GM12878 (cell line): Measurements from ENCODE around the gene CDYL2.

ENCODE experiments used
- CHD1 ChIP-seq: IDR thresholded peaks from 2 replicates; pipeline ENCODE4 v1.6.1; 2012; ENCODE audit warnings: low read depth, low read length, improper control_type of control experiment
- TF ChIP-seq, protein P1 (sequence below), 3 experiments: IDR thresholded peaks in 2 of 3; conservative IDR thresholded peaks in 1 of 3; 2 replicates each; pipeline ENCODE4 v1.5.1; 2011; ENCODE audit warnings: low read depth in 3 of 3, low read length in 3 of 3, mild to moderate bottlenecking in 3 of 3, control low read depth in 2 of 3, moderate library complexity in 2 of 3, inconsistent platforms in 1 of 3, mixed read lengths in 1 of 3; ENCODE audit not compliant: control insufficient read depth in 2 of 3, insufficient read depth in 1 of 3; ENCODE audit errors: extremely low read depth in 1 of 3

GRCh38 chr16:80586476-80586875 is 217.9 kb downstream of the CDYL2 start:
- TF ChIP-seq, protein P1, sequence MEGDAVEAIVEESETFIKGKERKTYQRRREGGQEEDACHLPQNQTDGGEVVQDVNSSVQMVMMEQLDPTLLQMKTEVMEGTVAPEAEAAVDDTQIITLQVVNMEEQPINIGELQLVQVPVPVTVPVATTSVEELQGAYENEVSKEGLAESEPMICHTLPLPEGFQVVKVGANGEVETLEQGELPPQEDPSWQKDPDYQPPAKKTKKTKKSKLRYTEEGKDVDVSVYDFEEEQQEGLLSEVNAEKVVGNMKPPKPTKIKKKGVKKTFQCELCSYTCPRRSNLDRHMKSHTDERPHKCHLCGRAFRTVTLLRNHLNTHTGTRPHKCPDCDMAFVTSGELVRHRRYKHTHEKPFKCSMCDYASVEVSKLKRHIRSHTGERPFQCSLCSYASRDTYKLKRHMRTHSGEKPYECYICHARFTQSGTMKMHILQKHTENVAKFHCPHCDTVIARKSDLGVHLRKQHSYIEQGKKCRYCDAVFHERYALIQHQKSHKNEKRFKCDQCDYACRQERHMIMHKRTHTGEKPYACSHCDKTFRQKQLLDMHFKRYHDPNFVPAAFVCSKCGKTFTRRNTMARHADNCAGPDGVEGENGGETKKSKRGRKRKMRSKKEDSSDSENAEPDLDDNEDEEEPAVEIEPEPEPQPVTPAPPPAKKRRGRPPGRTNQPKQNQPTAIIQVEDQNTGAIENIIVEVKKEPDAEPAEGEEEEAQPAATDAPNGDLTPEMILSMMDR (IDR thresholded peaks at IDR 0.05 in 2 of 3, conservative IDR thresholded peaks at IDR 0.05 in 1 of 3; ENCODE audit: control insufficient read depth in 2 of 3, extremely low read depth in 1 of 3, insufficient read depth in 1 of 3, low read depth in 3 of 3, low read length in 3 of 3), result no peak
- no peak for TF ChIP-seq CHD1
